ENCODE measurements around the gene PDC. TPM values are rescaled to one million over a fixed set of nuclear protein-coding genes. Genes with fewer than 3 reads are reported as not detected.
"Not testable (repeated sequence)": the region's sequence is repeated elsewhere in the genome, so short reads cannot be mapped to it uniquely, and the experiment has no call there.

Gene PDC
- total RNA-seq, 1 donor from 2014 or later: not detected

- no peaks in the 10 kb centered on the region for H3K9me3 Mint-ChIP-seq
- DNase-seq: peak; percentile 74
- no peak overlapping the region for H3K27ac Mint-ChIP-seq
- intact Hi-C loops (cut with micrococcal nuclease): loop anchor here (1.0 to 5.0 kb wide), 5 partner anchors 30 to 582 kb away; partner anchors contain the start of genes ODR4, PTGS2 and TPR
- no peaks in the 10 kb centered on the region for H3K27me3 Mint-ChIP-seq
- H3K4me1 Mint-ChIP-seq: peaks cover 9% of the 10 kb centered on the region
- H3K36me3 Mint-ChIP-seq (ENCODE audit: low read depth): peaks cover 28% of the 10 kb centered on the region
- H3K4me3 Mint-ChIP-seq: no peak overlapping the region
Measured at GRCh38 chr1:186404454-186405051, 56.4 kb downstream of the PDC start.

GRCh38 chr1:186403632-186404031 lies 57.3 kb downstream of the PDC start:
- Mint-ChIP-seq H3K9me3 (no peaks in the 10 kb centered on the region), H3K36me3 (ENCODE audit: low read depth) (peaks cover 31% of the 10 kb centered on the region), H3K27me3 (no peaks in the 10 kb centered on the region), H3K4me1 (peaks cover 9% of the 10 kb centered on the region), H3K27ac (no peak overlapping the region), H3K4me3 (no peak overlapping the region)
- DNase-seq: no peak
- intact Hi-C loops (cut with micrococcal nuclease): loop anchor here (1.0 to 5.0 kb wide), 5 partner anchors 29 to 583 kb away; partner anchors contain the start of genes ODR4, PTGS2 and TPR

GRCh38 chr1:186401446-186401845 lies 59.5 kb downstream of the PDC start:
- not testable (repeated sequence) for H3K4me3 Mint-ChIP-seq, H3K27ac Mint-ChIP-seq, H3K9me3 Mint-ChIP-seq, H3K27me3 Mint-ChIP-seq, DNase-seq, H3K4me1 Mint-ChIP-seq
- H3K36me3 Mint-ChIP-seq (ENCODE audit: low read depth): peaks cover 25% of the 10 kb centered on the region
- intact Hi-C loops (cut with micrococcal nuclease): loop anchor here (5.0 kb wide), 2 partner anchors 206 to 281 kb away; partner anchors contain the start of gene PTGS2

Other genes starting within 250 kb of the PDC start
- gene PRG4, start 164.8 kb downstream of the PDC start, total RNA-seq: 7.6 and 8.5 TPM in 2 replicates
- 174 and 185 TPM in 2 replicates for gene TPR, start 85.9 kb downstream of the PDC start, total RNA-seq
- 15.6 and 20.0 TPM in 2 replicates for gene ODR4, start 85.3 kb downstream of the PDC start, total RNA-seq
- 1.1 TPM in 2 replicates for gene PTGS2, start 219.3 kb upstream of the PDC start, total RNA-seq